HEK293 (cell line): ENCODE measurements around the gene CKM.
A peak's percentile ranks its signal among the peaks of the same experiment; 100 is the strongest.

Source experiments
- CTCF ChIA-PET: fragments of 350-600 bp; formaldehyde crosslinking; extraction: SDS; loops from one replicate; lab custom pipeline; 2021; ENCODE audit warnings: antibody characterized with exemption; lab: Yijun Ruan, JAX
- POLR2A ChIA-PET: fragments of 300-600 bp; formaldehyde crosslinking; extraction: SDS; loops from one replicate; lab custom pipeline; 2020; ENCODE audit warnings: antibody characterized with exemption, inconsistent platforms; lab: Yijun Ruan, JAX
- H3K27ac ChIP-seq: fragments of 200-500 bp; sonication (Bioruptor generic); 2 replicates; pipeline ENCODE4 v1.5.1; 2014; ENCODE audit warnings: low read depth, low read length, control low read depth, inconsistent platforms; ENCODE audit errors: extremely low read depth
- H3K36me3 ChIP-seq, 2 experiments: fragments of 200-500 bp in 1 of 2; sonication (Bioruptor generic) in 1 of 2; 1 replicate in 1 of 2; 2 replicates in 1 of 2; pipeline ENCODE4 v1.5.1; 2014 to 2017; ENCODE audit warnings: inconsistent platforms in 2 of 2, low read length in 2 of 2; ENCODE audit not compliant: control insufficient read depth in 2 of 2, insufficient read depth in 1 of 2
- H3K4me1 ChIP-seq: fragments of 200-500 bp; sonication (Bioruptor generic); 2 replicates; pipeline ENCODE4 v1.5.1; 2014; ENCODE audit warnings: mild to moderate bottlenecking, low read length, inconsistent platforms; ENCODE audit not compliant: control insufficient read depth, insufficient read depth
- H3K4me3 ChIP-seq: 2 replicates; pipeline ENCODE4 v1.5.1; 2011; ENCODE audit warnings: low read depth, mild to moderate bottlenecking, control low read depth, low read length, moderate library complexity
- H3K9me3 ChIP-seq: fragments of 200-500 bp; sonication (Bioruptor generic); 2 replicates; pipeline ENCODE4 v1.5.1; 2014; ENCODE audit warnings: low read depth, low read length, inconsistent platforms; ENCODE audit not compliant: control insufficient read depth, insufficient read depth
- EGR2 ChIP-seq: fragments of 450-650 bp; formaldehyde crosslinking; IDR thresholded peaks from 2 replicates; pipeline ENCODE4 v1.5.1; 2016; ENCODE audit warnings: low read depth, missing biosample characterization, missing genetic modification characterization
- ELK4 ChIP-seq: IDR thresholded peaks from 2 replicates; pipeline ENCODE4 v1.6.1; 2011; ENCODE audit warnings: mild to moderate bottlenecking, low read depth, low read length, borderline replicate concordance
- GLIS1 ChIP-seq: fragments of 450-650 bp; formaldehyde crosslinking; IDR thresholded peaks from 2 replicates; pipeline ENCODE4 v1.5.1; 2016; ENCODE audit warnings: missing biosample characterization, missing genetic modification characterization
- SCRT1 ChIP-seq: fragments of 450-650 bp; formaldehyde crosslinking; IDR thresholded peaks from 2 replicates; pipeline ENCODE4 v1.5.1; 2016; ENCODE audit warnings: missing biosample characterization, missing genetic modification characterization, borderline replicate concordance
- SCRT2 ChIP-seq: fragments of 450-650 bp; formaldehyde crosslinking; IDR thresholded peaks from 2 replicates; pipeline ENCODE4 v1.5.1; 2016; ENCODE audit warnings: missing biosample characterization, missing genetic modification characterization
- SP2 ChIP-seq: fragments of 450-650 bp; formaldehyde crosslinking; IDR thresholded peaks from 2 replicates; pipeline ENCODE4 v1.5.1; 2016; ENCODE audit warnings: missing biosample characterization, missing genetic modification characterization
- ZFHX2 ChIP-seq: fragments of 450-650 bp; formaldehyde crosslinking; conservative IDR thresholded peaks from 2 replicates; pipeline ENCODE4 v1.5.1; 2016; ENCODE audit warnings: missing biosample characterization, missing genetic modification characterization
- ZFP3 ChIP-seq: fragments of 450-650 bp; formaldehyde crosslinking; IDR thresholded peaks from 2 replicates; pipeline ENCODE4 v1.5.1; 2016; ENCODE audit warnings: low read depth, missing biosample characterization, missing genetic modification characterization
- ZNF121 ChIP-seq: fragments of 450-650 bp; formaldehyde crosslinking; IDR thresholded peaks from 2 replicates; pipeline ENCODE4 v1.5.1; 2016; ENCODE audit warnings: missing biosample characterization, missing genetic modification characterization
- ZNF223 ChIP-seq: fragments of 450-650 bp; formaldehyde crosslinking; IDR thresholded peaks from 2 replicates; pipeline ENCODE4 v1.5.1; 2016; ENCODE audit warnings: missing biosample characterization, missing genetic modification characterization
- ZNF335 ChIP-seq: fragments of 450-650 bp; formaldehyde crosslinking; conservative IDR thresholded peaks from 2 replicates; pipeline ENCODE4 v1.5.1; 2016; ENCODE audit warnings: missing biosample characterization, missing genetic modification characterization
- ZNF362 ChIP-seq: fragments of 450-650 bp; formaldehyde crosslinking; IDR thresholded peaks from 2 replicates; pipeline ENCODE4 v1.5.1; 2016; ENCODE audit warnings: missing biosample characterization, missing genetic modification characterization
- ZNF580 ChIP-seq: fragments of 450-650 bp; formaldehyde crosslinking; IDR thresholded peaks from 2 replicates; pipeline ENCODE4 v1.5.1; 2016; ENCODE audit warnings: missing biosample characterization, missing genetic modification characterization
- ZNF600 ChIP-seq: fragments of 450-650 bp; formaldehyde crosslinking; IDR thresholded peaks from 2 replicates; pipeline ENCODE4 v1.5.1; 2016; ENCODE audit warnings: missing biosample characterization, missing genetic modification characterization
- ZNF623 ChIP-seq: fragments of 450-650 bp; formaldehyde crosslinking; IDR thresholded peaks from 2 replicates; pipeline ENCODE4 v1.5.1; 2016; ENCODE audit warnings: missing biosample characterization, missing genetic modification characterization
- ZNF768 ChIP-seq: fragments of 450-650 bp; formaldehyde crosslinking; IDR thresholded peaks from 2 replicates; pipeline ENCODE4 v1.5.1; 2018; ENCODE audit warnings: missing biosample characterization, mild to moderate bottlenecking, missing genetic modification characterization
- TF ChIP-seq, protein P1 (sequence below): fragments of 450-650 bp; formaldehyde crosslinking; IDR thresholded peaks from 2 replicates; pipeline ENCODE4 v1.5.1; 2016; ENCODE audit warnings: missing biosample characterization, missing genetic modification characterization
- TF ChIP-seq, protein P2 (sequence below): fragments of 450-650 bp; formaldehyde crosslinking; IDR thresholded peaks from 2 replicates; pipeline ENCODE4 v1.5.1; 2016; ENCODE audit warnings: missing biosample characterization, missing genetic modification characterization
- TF ChIP-seq, protein P3 (sequence below): fragments of 450-650 bp; formaldehyde crosslinking; IDR thresholded peaks from 2 replicates; pipeline ENCODE4 v1.5.1; 2016; ENCODE audit warnings: missing biosample characterization, missing genetic modification characterization

Gene CKM

DNA sequence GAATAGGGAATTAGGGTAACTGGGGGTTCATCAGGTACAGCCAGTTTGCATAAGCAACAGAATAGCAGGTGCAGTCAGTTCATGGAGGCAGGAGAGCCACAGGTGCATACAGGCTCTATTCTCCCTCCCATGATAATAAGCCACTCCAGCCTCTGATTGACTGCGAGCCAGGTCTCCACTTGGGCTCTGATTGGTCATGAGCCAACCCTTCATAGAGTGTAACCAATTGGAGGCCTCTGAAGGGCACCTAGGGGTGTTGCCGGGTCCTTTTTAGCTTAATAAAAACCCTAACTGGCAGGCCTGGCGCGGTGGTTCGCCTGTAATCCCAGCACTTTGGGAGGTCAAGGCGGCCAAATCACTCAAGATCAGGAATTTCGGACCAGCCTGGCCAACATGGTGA is 8.7 kb upstream of the CKM start:
- H3K36me3 ChIP-seq: no peaks in the 10 kb centered on the region
- no peak overlapping the region for H3K4me3 ChIP-seq
- CTCF ChIA-PET: interaction anchor here (0.5 kb wide), 1 partner anchor 43 kb away, joined by 4 read pairs; no protein-coding TSS in a partner anchor
- H3K4me1 ChIP-seq: no peaks in the 10 kb centered on the region
- no peak overlapping the region for H3K27ac ChIP-seq
- POLR2A ChIA-PET: no interaction called here
- H3K9me3 ChIP-seq: no peaks in the 10 kb centered on the region
- TF ChIP-seq ZFP3: no peak
- 0 out of 2 replicates have a peak, but pooled peaks have one; percentile 35 for TF ChIP-seq SCRT1
- 0 out of 2 replicates have a peak, but pooled peaks have one; percentile 5 for TF ChIP-seq SP2 (tag by site-specific recombination)
- TF ChIP-seq SCRT2 (tag by site-specific recombination): peak; percentile 64

DNA sequence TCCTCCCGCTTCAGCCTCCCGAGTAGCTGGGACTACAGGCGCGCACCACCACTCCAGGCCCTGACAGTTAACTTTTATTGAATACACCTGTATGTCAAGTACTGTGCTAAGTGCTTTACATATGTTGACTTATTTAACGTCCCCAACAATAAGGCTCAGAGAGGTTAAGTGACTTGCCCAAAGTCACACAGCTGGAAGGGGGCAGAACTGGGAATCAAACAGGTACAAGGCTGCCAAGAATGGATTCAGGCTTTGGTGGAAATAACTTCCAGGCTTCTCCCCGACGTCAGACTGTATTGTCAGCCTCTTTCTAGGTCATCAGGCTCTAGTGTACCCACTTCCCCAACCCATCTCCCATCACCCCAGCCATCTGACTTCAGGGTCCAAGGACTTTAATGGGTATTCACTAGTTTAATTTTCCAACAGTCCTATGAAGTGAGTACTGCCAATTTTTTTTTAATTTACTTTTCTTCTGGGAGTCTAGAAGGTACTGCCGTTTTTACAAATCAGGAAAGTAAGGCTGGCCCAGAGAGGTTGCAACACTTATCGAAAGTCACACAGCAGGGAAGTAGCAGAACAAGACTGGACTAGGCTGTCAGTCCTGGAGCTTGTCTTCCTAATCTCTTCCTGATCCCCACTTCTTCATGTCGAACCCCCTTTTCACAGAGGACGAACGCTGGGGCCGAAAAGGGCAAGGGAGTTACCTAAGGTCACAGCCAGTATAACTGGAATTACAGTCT is 4.9 kb upstream of the CKM start:
- TF ChIP-seq ZNF768 (tag by site-specific recombination) (peak; percentile 77), ZNF580 (tag by site-specific recombination) (no peak)
- Histone ChIP-seq H3K9me3 (no peaks in the 10 kb centered on the region), H3K4me1 (no peaks in the 10 kb centered on the region), H3K4me3 (no peak overlapping the region), H3K27ac (no peak overlapping the region), H3K36me3 (no peaks in the 10 kb centered on the region)
- ChIA-PET POLR2A (no interaction called here), CTCF (interaction anchor here (0.7 to 1.2 kb wide), 2 partner anchors 10 to 26 kb away, joined by 5 read pairs; no protein-coding TSS in a partner anchor)

GRCh38 chr19:45324349-45324907 is 1.8 kb upstream of the CKM start:
- CTCF ChIA-PET: no interaction called here
- Histone ChIP-seq H3K9me3 (no peaks in the 10 kb centered on the region), H3K4me3 (no peak overlapping the region), H3K36me3 (no peaks in the 10 kb centered on the region), H3K27ac (no peak overlapping the region), H3K4me1 (no peaks in the 10 kb centered on the region)
- POLR2A ChIA-PET: no interaction called here
- TF ChIP-seq ZNF623 (tag by site-specific recombination) (peak; percentile 54), EGR2 (0 out of 2 replicates have a peak, but pooled peaks have one; percentile 20), ZNF121 (no peak), GLIS1 (tag by site-specific recombination) (no peak), ZNF335 (tag by site-specific recombination) (0 out of 2 replicates have a peak, but pooled peaks have one; percentile 28), ZNF600 (tag by site-specific recombination) (no peak), ZNF223 (tag by site-specific recombination) (no peak), ELK4 (no peak), ZNF362 (tag by site-specific recombination) (no peak), ZFHX2 (tag by site-specific recombination) (peak; percentile 34)
- TF ChIP-seq, protein P1, sequence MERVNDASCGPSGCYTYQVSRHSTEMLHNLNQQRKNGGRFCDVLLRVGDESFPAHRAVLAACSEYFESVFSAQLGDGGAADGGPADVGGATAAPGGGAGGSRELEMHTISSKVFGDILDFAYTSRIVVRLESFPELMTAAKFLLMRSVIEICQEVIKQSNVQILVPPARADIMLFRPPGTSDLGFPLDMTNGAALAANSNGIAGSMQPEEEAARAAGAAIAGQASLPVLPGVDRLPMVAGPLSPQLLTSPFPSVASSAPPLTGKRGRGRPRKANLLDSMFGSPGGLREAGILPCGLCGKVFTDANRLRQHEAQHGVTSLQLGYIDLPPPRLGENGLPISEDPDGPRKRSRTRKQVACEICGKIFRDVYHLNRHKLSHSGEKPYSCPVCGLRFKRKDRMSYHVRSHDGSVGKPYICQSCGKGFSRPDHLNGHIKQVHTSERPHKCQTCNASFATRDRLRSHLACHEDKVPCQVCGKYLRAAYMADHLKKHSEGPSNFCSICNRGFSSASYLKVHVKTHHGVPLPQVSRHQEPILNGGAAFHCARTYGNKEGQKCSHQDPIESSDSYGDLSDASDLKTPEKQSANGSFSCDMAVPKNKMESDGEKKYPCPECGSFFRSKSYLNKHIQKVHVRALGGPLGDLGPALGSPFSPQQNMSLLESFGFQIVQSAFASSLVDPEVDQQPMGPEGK (tag by site-specific recombination): 0 out of 2 replicates have a peak, but pooled peaks have one; percentile 30
- TF ChIP-seq, protein P2, sequence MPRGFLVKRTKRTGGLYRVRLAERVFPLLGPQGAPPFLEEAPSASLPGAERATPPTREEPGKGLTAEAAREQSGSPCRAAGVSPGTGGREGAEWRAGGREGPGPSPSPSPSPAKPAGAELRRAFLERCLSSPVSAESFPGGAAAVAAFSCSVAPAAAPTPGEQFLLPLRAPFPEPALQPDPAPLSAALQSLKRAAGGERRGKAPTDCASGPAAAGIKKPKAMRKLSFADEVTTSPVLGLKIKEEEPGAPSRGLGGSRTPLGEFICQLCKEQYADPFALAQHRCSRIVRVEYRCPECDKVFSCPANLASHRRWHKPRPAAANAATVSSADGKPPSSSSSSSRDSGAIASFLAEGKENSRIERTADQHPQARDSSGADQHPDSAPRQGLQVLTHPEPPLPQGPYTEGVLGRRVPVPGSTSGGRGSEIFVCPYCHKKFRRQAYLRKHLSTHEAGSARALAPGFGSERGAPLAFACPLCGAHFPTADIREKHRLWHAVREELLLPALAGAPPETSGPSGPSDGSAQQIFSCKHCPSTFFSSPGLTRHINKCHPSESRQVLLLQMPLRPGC (tag by site-specific recombination): no peak
- TF ChIP-seq, protein P3, sequence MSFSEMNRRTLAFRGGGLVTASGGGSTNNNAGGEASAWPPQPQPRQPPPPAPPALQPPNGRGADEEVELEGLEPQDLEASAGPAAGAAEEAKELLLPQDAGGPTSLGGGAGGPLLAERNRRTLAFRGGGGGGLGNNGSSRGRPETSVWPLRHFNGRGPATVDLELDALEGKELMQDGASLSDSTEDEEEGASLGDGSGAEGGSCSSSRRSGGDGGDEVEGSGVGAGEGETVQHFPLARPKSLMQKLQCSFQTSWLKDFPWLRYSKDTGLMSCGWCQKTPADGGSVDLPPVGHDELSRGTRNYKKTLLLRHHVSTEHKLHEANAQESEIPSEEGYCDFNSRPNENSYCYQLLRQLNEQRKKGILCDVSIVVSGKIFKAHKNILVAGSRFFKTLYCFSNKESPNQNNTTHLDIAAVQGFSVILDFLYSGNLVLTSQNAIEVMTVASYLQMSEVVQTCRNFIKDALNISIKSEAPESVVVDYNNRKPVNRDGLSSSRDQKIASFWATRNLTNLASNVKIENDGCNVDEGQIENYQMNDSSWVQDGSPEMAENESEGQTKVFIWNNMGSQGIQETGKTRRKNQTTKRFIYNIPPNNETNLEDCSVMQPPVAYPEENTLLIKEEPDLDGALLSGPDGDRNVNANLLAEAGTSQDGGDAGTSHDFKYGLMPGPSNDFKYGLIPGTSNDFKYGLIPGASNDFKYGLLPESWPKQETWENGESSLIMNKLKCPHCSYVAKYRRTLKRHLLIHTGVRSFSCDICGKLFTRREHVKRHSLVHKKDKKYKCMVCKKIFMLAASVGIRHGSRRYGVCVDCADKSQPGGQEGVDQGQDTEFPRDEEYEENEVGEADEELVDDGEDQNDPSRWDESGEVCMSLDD (tag by site-specific recombination): no peak
